H7 (cell line): ENCODE measurements around the gene PBRM1. TPM values are rescaled to one million over a fixed set of nuclear protein-coding genes. Genes with fewer than 3 reads are reported as not detected.
"Not testable (repeated sequence)": the region's sequence is repeated elsewhere in the genome, so short reads cannot be mapped to it uniquely, and the experiment has no call there.

Experiments
- DNase-seq: peaks from one replicate; pipeline ENCODE4 v3.0.0; 2012
- H3K27me3 ChIP-seq: 2 replicates; pipeline ENCODE4 v1.6.0; 2011; ENCODE audit warnings: mild to moderate bottlenecking, low read length; ENCODE audit not compliant: control insufficient read depth, insufficient read depth
- H3K36me3 ChIP-seq: replicated peaks from 2 replicates; pipeline ENCODE4 v1.5.1; 2011; ENCODE audit warnings: low read length; ENCODE audit not compliant: control insufficient read depth, insufficient read depth
- H3K4me3 ChIP-seq: 2 replicates; pipeline ENCODE4 v1.5.1; 2011; ENCODE audit warnings: low read depth, mild to moderate bottlenecking, control low read depth, low read length, moderate library complexity; ENCODE audit not compliant: insufficient read depth
- total RNA-seq: library from RNA; depleted of rRNA; stranded (reverse); fragments of >200 nt; shearing (Covaris generic); gene quantifications from 2 replicates; pipeline ENCODE4 v1.2.3, GENCODE V29; 2014

PBRM1 gene
- total RNA-seq, 1 experiment from 2014 or later, result 29.1 TPM

DNA sequence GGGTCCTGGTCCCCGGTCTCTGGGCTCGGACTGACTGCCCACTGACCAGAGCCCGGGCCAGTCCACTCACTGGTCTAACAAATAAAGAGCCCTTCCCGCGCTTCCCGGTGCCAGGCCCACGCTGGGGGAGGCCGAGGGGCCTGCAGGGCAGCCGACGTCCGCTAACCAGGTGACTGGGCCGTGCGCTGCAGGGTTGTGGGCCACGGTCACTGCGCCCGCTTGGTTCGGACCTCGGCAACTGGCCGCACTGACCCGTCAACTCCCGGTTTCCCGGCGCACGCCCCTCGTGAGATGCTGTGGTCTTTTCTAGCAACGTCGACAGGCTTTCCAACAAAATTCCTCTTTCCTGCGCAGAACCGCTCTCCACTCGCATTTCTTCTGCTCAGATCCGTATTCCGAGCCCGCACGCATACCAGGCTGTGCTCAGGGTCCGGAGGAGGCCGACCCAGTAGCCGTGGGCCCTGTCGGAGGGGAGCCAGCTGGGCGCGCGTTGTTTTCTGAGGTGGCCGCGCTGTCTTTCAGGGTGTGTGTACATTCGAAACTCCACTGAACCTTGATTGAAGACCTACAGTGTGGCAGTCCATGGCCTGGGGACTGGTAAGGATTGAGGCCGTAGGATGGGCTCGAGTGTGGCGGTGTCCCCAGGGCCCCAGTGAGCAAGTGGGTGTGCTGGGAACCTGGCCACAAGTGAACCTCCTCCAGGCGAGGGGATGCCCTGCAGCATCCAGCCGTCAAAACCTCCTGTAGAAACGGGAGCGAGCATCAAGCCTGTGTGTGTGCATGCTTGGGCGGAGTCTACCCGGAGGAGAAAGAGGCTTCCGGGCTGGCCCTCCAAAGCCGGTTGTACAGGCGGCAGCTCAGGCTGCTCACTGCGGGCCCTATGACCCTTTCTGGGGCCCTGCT is 151.2 kb downstream of the PBRM1 start:
- Histone ChIP-seq H3K36me3 (no peaks in the 10 kb centered on the region; the same call in 1 of the 2 replicates), H3K27me3 (no peaks in the 10 kb centered on the region), H3K4me3 (peak overlapping the region; percentile 71)
- DNase-seq, result peak; percentile 77

- DNase-seq, result peak; percentile 99
- H3K4me3 ChIP-seq, result peak within 1 kb of the TSS; percentile 94
- H3K27me3 ChIP-seq, result no peaks in the 10 kb centered on the region
- H3K36me3 ChIP-seq, result peaks cover 6% of the 10 kb centered on the region
Measured at GRCh38 chr3:52533623-52534280, 152.0 kb downstream of the PBRM1 start, which contains the start of gene NT5DC2. TSS of gene NT5DC2 (minus strand) at chr3:52533857. CDS start at chr3:52533737, 120 bp downstream.

GRCh38 chr3:52532838-52533622 is 152.7 kb downstream of the PBRM1 start:
- DNase-seq, result peak; percentile 90
- H3K27me3 ChIP-seq, result no peaks in the 10 kb centered on the region
- peak overlapping the region; percentile 94 for H3K4me3 ChIP-seq
- peaks cover 9% of the 10 kb centered on the region for H3K36me3 ChIP-seq

- Histone ChIP-seq H3K27me3 (no peaks in the 10 kb centered on the region), H3K36me3 (peaks cover 15% of the 10 kb centered on the region), H3K4me3 (peak overlapping the region; percentile 94)
- DNase-seq, result peak; percentile 75
Measured at GRCh38 chr3:52532517-52532837, 153.2 kb downstream of the PBRM1 start.

DNA sequence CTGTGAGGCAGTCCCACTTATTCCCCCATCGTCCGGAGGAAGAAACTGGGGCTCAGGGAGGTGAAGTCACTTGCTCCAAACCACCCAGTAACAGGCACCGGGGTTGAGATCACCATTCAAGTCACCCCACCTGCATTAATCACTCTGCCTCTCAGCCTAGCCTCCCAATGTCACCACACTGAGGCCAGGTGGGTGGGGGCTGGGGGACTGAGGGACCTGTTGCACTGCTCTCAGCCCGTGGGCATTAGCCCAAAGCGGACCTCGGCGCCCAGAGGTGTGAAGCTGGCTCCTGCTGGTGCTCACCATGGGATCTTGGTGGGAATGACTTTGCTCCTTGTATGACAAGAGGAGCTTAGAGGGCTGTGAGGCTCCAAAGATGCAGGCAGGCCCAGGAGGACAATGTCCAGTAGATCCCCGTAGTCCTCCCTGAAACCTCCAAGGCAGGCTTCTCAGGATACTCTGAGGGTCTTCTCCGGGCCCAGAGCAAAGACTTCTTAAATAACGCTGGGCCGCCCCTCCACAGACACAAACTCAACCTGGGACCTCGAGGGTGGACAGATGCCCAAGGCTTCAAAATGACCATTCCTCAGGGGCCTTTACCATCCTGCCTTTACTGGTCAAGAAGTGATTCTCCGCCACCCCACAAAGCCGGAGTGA is 153.7 kb downstream of the PBRM1 start:
- H3K4me3 ChIP-seq, result peak overlapping the region; percentile 94; the same call in 1 of the 2 replicates
- peak; percentile 45 for DNase-seq

GRCh38 chr3:52530918-52531826 is 154.5 kb downstream of the PBRM1 start:
- Histone ChIP-seq H3K4me3 (no peak overlapping the region), H3K27me3 (no peaks in the 10 kb centered on the region), H3K36me3 (peaks cover 25% of the 10 kb centered on the region)
- peak; percentile 44 for DNase-seq

More for the DNA sequence above, 153.7 kb downstream of the PBRM1 start:
- H3K36me3 ChIP-seq, result peaks cover 20% of the 10 kb centered on the region
- H3K27me3 ChIP-seq, result no peaks in the 10 kb centered on the region

- DNase-seq, result peak; percentile 33
- H3K36me3 ChIP-seq, result peaks cover 33% of the 10 kb centered on the region
- no peaks in the 10 kb centered on the region for H3K27me3 ChIP-seq
- H3K4me3 ChIP-seq, result no peak overlapping the region
Measured at GRCh38 chr3:52529376-52530333, 156.1 kb downstream of the PBRM1 start.

GRCh38 chr3:52528586-52529375 is 156.9 kb downstream of the PBRM1 start:
- no peak overlapping the region for H3K4me3 ChIP-seq
- peak; percentile 66 for DNase-seq
- no peaks in the 10 kb centered on the region for H3K27me3 ChIP-seq
- H3K36me3 ChIP-seq, result peaks cover 38% of the 10 kb centered on the region

GRCh38 chr3:52527732-52528585 is 157.8 kb downstream of the PBRM1 start:
- H3K4me3 ChIP-seq, result no peak overlapping the region

GRCh38 chr3:52527039-52527731 is 158.5 kb downstream of the PBRM1 start:
- Histone ChIP-seq H3K27me3 (no peaks in the 10 kb centered on the region), H3K36me3 (peaks cover 38% of the 10 kb centered on the region), H3K4me3 (no peak overlapping the region)
- DNase-seq, result peak; percentile 36

More at GRCh38 chr3:52527732-52528585, 157.8 kb downstream of the PBRM1 start:
- H3K27me3 ChIP-seq, result no peaks in the 10 kb centered on the region
- peak; percentile 32 for DNase-seq
- H3K36me3 ChIP-seq, result peaks cover 38% of the 10 kb centered on the region

DNA sequence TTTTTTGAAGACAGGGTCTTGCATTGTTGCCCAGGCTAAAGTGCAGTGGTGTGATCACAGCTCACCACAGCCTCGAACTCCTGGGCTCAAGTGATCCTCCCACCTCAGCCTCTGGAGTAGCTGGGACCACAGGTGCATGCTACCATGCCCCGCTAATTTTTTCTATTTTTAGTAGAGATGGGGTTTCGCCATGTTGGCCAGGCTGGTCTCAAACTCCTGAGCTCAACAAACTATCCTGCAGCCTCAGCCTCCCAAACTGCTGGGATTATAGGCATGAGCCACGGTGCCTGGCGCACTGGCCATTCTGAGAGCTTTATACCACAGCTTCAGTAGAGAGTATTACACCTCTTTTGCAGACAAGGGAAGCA is 159.1 kb downstream of the PBRM1 start:
- not testable (repeated sequence) for H3K4me3 ChIP-seq, H3K27me3 ChIP-seq
- H3K36me3 ChIP-seq, result peaks cover 38% of the 10 kb centered on the region
- peak; percentile 24 for DNase-seq
